MM.1S (cell line): ENCODE results near the gene FGF1.

Source experiments
- CTCF ChIP-seq: fragments of 300-600 bp; sonication (generic); IDR thresholded peaks from 2 replicates; pipeline ENCODE4 v1.5.1; 2016; ENCODE audit warnings: antibody characterized with exemption, low read length, mixed read lengths
- EZH2 ChIP-seq: fragments of 300-600 bp; sonication (generic); optimal IDR thresholded peaks from 2 replicates; pipeline ENCODE3; 2017; ENCODE audit warnings: low read depth, mild to moderate bottlenecking, antibody characterized with exemption, low read length, mixed read lengths

- TF ChIP-seq EZH2 (no peak), CTCF (no peak)
Observed at GRCh38 chr5:142542906-142543305, 143.0 kb downstream of the FGF1 start.
